Measurements from ENCODE around the gene MARCHF5. TPM values are rescaled to one million over a fixed set of nuclear protein-coding genes. Genes with fewer than 3 reads are reported as not detected.

The MARCHF5 gene
- total and polyA plus RNA-seq, 2 of the 4 experiments (the other 2 are of a cell fraction), result 14.9 to 30.0 TPM

GRCh38 chr10:92305133-92306072, 14.4 kb downstream of the MARCHF5 start:
- H3K18ac ChIP-seq (ENCODE audit: low read depth, low read length), result no peak overlapping the region
- H3K4me2 ChIP-seq (ENCODE audit: low read depth, low read length), result no peak overlapping the region
- ATAC-seq (ENCODE audit: low read depth), result no peak
- dilution Hi-C loops (cut with HindIII; ENCODE audit: low sequenced_read_pairs, unreplicated experiment) (no loop called here), intact Hi-C loops (cut with micrococcal nuclease) (no loop called here), in situ Hi-C loops (cut with MboI; ENCODE audit: low sequenced_read_pairs) (no loop called here)
- H2AFZ ChIP-seq (replicated peaks; ENCODE audit: low read length, poor library complexity), result no peak overlapping the region
- no peak overlapping the region for H3K14ac ChIP-seq (replicated peaks; ENCODE audit: low read depth, low read length)
- H3K4me1 ChIP-seq (ENCODE audit: control insufficient read depth, insufficient read depth, low read length), result no peaks in the 10 kb centered on the region
- no peak overlapping the region for H2AK9ac ChIP-seq (replicated peaks; ENCODE audit: low read depth, low read length, poor library complexity)
- no peak overlapping the region for H4K8ac ChIP-seq (ENCODE audit: low read depth in 2 of 2, low read length in 2 of 2)
- H3K36me3 ChIP-seq (ENCODE audit: control insufficient read depth, insufficient read depth, low read length), result peaks cover 1% of the 10 kb centered on the region; the same call in 1 of the 2 replicates
- no TSS peak for BruUV-seq (replicated peaks)
- no peak overlapping the region for H3K9ac ChIP-seq (ENCODE audit: low read depth, low read length)
- no peak overlapping the region for H4K5ac ChIP-seq (ENCODE audit: low read depth, low read length)
- H4K91ac ChIP-seq (ENCODE audit: insufficient read depth, low read depth, low read length), result no peak overlapping the region
- no peak overlapping the region for H3K4ac ChIP-seq (ENCODE audit: low read depth, low read length)
- no peak overlapping the region for H2BK5ac ChIP-seq (ENCODE audit: low read depth, low read length, poor library complexity, severe bottlenecking)
- no peak overlapping the region for H3K23ac ChIP-seq (ENCODE audit: low read depth, low read length)
- H2BK15ac ChIP-seq (ENCODE audit: low read depth, low read length), result no peak overlapping the region
- no peaks in the 10 kb centered on the region for H3K27me3 ChIP-seq (ENCODE audit: control insufficient read depth, insufficient read depth, low read length)
- H3K4me3 ChIP-seq (ENCODE audit: insufficient read depth, low read depth, low read length), result no peak overlapping the region
- peaks cover 31 to 57% of the 10 kb centered on the region in 2 experiments for H3K79me1 ChIP-seq (ENCODE audit: low read depth in 1 of 2, low read length in 2 of 2)
- no peak overlapping the region for H3K56ac ChIP-seq (ENCODE audit: extremely low read depth, insufficient read depth, low read length)
- H3K9me3 ChIP-seq (ENCODE audit: control insufficient read depth, insufficient read depth, low read length), result no peaks in the 10 kb centered on the region
- no peak for DNase-seq
- H2BK120ac ChIP-seq (ENCODE audit: low read depth, low read length), result no peak overlapping the region
- H2BK20ac ChIP-seq (ENCODE audit: low read depth, low read length), result no peak overlapping the region
- peaks cover 36% of the 10 kb centered on the region for H4K20me1 ChIP-seq (ENCODE audit: insufficient read depth, low read length)
- ChIA-PET CTCF (no interaction called here), POLR2A (ENCODE audit: unreplicated experiment) (no interaction called here)
- no peaks in the 10 kb centered on the region; the same call in 1 of the 2 replicates for H3K9me1 ChIP-seq (ENCODE audit: insufficient read depth, low read length)
- 80% methylated on average over 7 of the region's 13 CpGs; no CpG with 5 or more reads in 1 of the 2 experiments for WGBS, 2 experiments (ENCODE audit: extremely low coverage in 2 of 2, insufficient read length in 1 of 2)
- no peak overlapping the region for H3K27ac ChIP-seq (ENCODE audit: insufficient read depth, low read length)
- no peak overlapping the region for H2AK5ac ChIP-seq (ENCODE audit: low read depth, low read length)
- no peak for TF ChIP-seq RCOR1 (IDR thresholded peaks at IDR 0.05; ENCODE audit: insufficient replicate concordance, low read length)
- no peak for TF ChIP-seq USF2 (IDR thresholded peaks at IDR 0.05; ENCODE audit: low read depth, low read length)
- TF ChIP-seq RFX5 (IDR thresholded peaks at IDR 0.05; ENCODE audit: low read depth, low read length), result no peak
- TF ChIP-seq NFE2L2 (IDR thresholded peaks at IDR 0.05; ENCODE audit: low read depth, low read length), result no peak
- TF ChIP-seq CTCF (conservative IDR thresholded peaks at IDR 0.05; ENCODE audit: low read depth, low read length), result no peak
- no peak for TF ChIP-seq MXI1 (IDR thresholded peaks at IDR 0.05; ENCODE audit: borderline replicate concordance, low read depth, low read length)
- no peak for TF ChIP-seq MAZ (IDR thresholded peaks at IDR 0.05; ENCODE audit: borderline replicate concordance, low read depth, low read length)
- no peak for TF ChIP-seq MAFK (IDR thresholded peaks at IDR 0.05; ENCODE audit: low read depth, low read length)
- TF ChIP-seq ELK1 (IDR thresholded peaks at IDR 0.05; ENCODE audit: borderline replicate concordance, low read depth, low read length), result no peak
- no peak for TF ChIP-seq CHD1 (IDR thresholded peaks at IDR 0.05; ENCODE audit: low read depth, low read length)
- TF ChIP-seq CEBPB (IDR thresholded peaks at IDR 0.05; ENCODE audit: low read depth, low read length), result no peak
- no peak for TF ChIP-seq SMC3 (IDR thresholded peaks at IDR 0.05; ENCODE audit: low read depth, low read length)
- TF ChIP-seq BHLHE40 (IDR thresholded peaks at IDR 0.05; ENCODE audit: low read depth, low read length), result no peak
- TF ChIP-seq POLR2A (IDR thresholded peaks at IDR 0.05; ENCODE audit: low read depth, low read length), result no peak
